HEK293T (cell line): ENCODE measurements around the gene TSPAN10.

ENCODE experiments used
- CTCF ChIA-PET: fragments of 350-600 bp; formaldehyde crosslinking; extraction: SDS; loops from one replicate; lab custom pipeline; 2021; ENCODE audit warnings: antibody characterized with exemption, inconsistent platforms; lab: Yijun Ruan, JAX
- POLR2A ChIA-PET: fragments of 350-600 bp; formaldehyde crosslinking; extraction: SDS; loops from one replicate; lab custom pipeline; 2020; ENCODE audit warnings: antibody characterized with exemption, inconsistent platforms; lab: Yijun Ruan, JAX
- DNase-seq: peaks from one replicate; pipeline ENCODE4 v3.0.0; 2012; ENCODE audit warnings: mixed read lengths; ENCODE audit errors: extremely low spot score
- ARNT ChIP-seq: fragments of 450-650 bp; IDR thresholded peaks from 2 replicates; pipeline ENCODE4 v1.6.1; 2017; ENCODE audit warnings: mild to moderate bottlenecking
- BHLHE40 ChIP-seq: fragments of 450-650 bp; IDR thresholded peaks from 2 replicates; pipeline ENCODE4 v1.6.1; 2016; ENCODE audit warnings: mild to moderate bottlenecking, moderate library complexity, borderline replicate concordance
- CTBP1 ChIP-seq: fragments of 450-650 bp; IDR thresholded peaks from 2 replicates; pipeline ENCODE4 v1.6.1; 2016; ENCODE audit warnings: borderline replicate concordance
- ELF4 ChIP-seq: fragments of 450-650 bp; IDR thresholded peaks from 2 replicates; pipeline ENCODE4 v1.6.1; 2017; ENCODE audit warnings: antibody characterized with exemption
- FOXA1 ChIP-seq: fragments of 450-650 bp; IDR thresholded peaks from 2 replicates; pipeline ENCODE4 v1.6.1; 2016; ENCODE audit warnings: mild to moderate bottlenecking
- FOXK2 ChIP-seq: fragments of 450-650 bp; IDR thresholded peaks from 2 replicates; pipeline ENCODE4 v1.6.1; 2016; ENCODE audit warnings: mild to moderate bottlenecking
- FOXM1 ChIP-seq: fragments of 450-650 bp; IDR thresholded peaks from 2 replicates; pipeline ENCODE4 v1.6.1; 2017; ENCODE audit warnings: mild to moderate bottlenecking, borderline replicate concordance
- HDGF ChIP-seq: fragments of 450-650 bp; IDR thresholded peaks from 2 replicates; pipeline ENCODE4 v1.6.1; 2017; ENCODE audit warnings: antibody characterized with exemption, borderline replicate concordance
- L3MBTL2 ChIP-seq: fragments of 450-650 bp; conservative IDR thresholded peaks from 2 replicates; pipeline ENCODE4 v1.6.1; 2016; ENCODE audit warnings: mild to moderate bottlenecking
- LEF1 ChIP-seq: fragments of 450-650 bp; IDR thresholded peaks from 2 replicates; pipeline ENCODE4 v1.6.1; 2017; ENCODE audit warnings: mild to moderate bottlenecking, borderline replicate concordance
- NFRKB ChIP-seq: fragments of 450-650 bp; IDR thresholded peaks from 2 replicates; pipeline ENCODE4 v1.6.1; 2016; ENCODE audit warnings: mild to moderate bottlenecking, moderate library complexity
- SP1 ChIP-seq: fragments of 450-650 bp; IDR thresholded peaks from 2 replicates; pipeline ENCODE4 v1.6.1; 2017
- SUZ12 ChIP-seq: fragments of 450-650 bp; IDR thresholded peaks from 2 replicates; pipeline ENCODE4 v1.6.1; 2016; ENCODE audit warnings: mild to moderate bottlenecking
- TARDBP ChIP-seq: fragments of 450-650 bp; IDR thresholded peaks from 2 replicates; pipeline ENCODE4 v1.6.1; 2016
- ZNF384 ChIP-seq: fragments of 450-650 bp; IDR thresholded peaks from 2 replicates; pipeline ENCODE4 v1.6.1; 2016
- TF ChIP-seq, protein P1 (sequence below): fragments of 450-650 bp; IDR thresholded peaks from 2 replicates; pipeline ENCODE4 v1.6.1; 2016

TSPAN10 gene

DNA sequence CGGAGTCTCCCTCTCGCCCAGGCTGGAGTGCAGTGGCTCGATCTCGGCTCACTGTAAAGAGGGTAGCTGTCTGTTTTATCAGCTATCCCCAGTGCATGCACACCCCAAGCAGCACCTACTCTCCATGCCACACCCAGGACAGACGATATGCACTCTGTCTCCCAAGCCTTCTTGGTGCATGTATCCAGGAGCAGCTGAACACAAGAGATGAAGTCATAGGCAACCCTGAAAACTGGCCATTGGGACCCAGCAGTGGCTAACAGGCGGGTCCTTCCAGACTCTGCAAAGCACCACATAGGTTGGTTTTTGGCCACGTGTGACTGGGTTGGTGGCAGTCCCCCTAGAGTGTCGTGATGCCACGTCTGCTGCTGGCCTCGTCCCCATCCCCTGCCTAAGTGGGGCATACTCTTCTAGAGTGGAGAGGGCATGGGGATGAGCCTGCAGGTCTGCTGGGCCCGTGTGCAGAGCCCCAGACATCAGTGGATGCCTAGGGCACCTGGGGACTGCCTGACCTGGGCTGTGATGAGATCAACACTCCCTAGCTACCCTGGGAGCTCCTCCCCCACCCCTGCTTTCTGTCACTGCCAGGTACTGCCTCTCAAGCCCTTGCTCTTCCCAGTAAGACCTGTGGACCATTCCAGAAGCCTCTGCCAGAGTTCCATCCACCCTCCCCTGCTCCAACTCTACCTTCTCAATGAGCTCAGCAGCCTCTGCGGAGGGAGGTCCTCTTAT lies 10.0 kb downstream of the TSPAN10 start:
- TF ChIP-seq FOXA1: no peak
- TF ChIP-seq SP1: no peak
- ChIA-PET POLR2A (interaction anchor here (0.7 to 1.5 kb wide), 3 partner anchors 9 to 21 kb away, joined by 3 read pairs; no protein-coding TSS in a partner anchor), CTCF (no interaction called here)
- no peak for DNase-seq

DNA sequence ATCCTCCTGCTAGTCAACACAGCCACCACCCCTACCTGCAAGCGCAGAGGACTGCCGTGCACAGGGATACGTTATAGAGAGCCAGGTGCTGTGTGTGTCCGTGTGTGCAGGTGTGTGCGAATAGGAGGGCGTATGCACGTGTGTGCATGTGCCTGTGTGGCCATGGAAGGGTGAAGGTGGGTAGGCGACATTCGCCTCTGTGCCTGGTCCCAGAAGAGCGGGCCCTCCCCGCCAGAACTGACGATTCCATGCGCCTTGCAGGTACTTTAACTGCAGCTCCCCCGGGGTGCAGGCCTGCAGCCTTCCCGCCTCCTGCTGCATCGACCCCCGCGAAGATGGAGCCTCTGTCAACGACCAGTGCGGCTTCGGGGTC lies 10.6 kb downstream of the TSPAN10 start:
- no peak for DNase-seq
- POLR2A ChIA-PET: interaction anchor here (1.1 to 1.5 kb wide), 2 partner anchors 8 to 20 kb away, joined by 3 read pairs; no protein-coding TSS in a partner anchor
- no peak for TF ChIP-seq FOXK2
- TF ChIP-seq, protein P1, sequence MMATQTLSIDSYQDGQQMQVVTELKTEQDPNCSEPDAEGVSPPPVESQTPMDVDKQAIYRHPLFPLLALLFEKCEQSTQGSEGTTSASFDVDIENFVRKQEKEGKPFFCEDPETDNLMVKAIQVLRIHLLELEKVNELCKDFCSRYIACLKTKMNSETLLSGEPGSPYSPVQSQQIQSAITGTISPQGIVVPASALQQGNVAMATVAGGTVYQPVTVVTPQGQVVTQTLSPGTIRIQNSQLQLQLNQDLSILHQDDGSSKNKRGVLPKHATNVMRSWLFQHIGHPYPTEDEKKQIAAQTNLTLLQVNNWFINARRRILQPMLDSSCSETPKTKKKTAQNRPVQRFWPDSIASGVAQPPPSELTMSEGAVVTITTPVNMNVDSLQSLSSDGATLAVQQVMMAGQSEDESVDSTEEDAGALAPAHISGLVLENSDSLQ: no peak
- CTCF ChIA-PET: no interaction called here

DNA sequence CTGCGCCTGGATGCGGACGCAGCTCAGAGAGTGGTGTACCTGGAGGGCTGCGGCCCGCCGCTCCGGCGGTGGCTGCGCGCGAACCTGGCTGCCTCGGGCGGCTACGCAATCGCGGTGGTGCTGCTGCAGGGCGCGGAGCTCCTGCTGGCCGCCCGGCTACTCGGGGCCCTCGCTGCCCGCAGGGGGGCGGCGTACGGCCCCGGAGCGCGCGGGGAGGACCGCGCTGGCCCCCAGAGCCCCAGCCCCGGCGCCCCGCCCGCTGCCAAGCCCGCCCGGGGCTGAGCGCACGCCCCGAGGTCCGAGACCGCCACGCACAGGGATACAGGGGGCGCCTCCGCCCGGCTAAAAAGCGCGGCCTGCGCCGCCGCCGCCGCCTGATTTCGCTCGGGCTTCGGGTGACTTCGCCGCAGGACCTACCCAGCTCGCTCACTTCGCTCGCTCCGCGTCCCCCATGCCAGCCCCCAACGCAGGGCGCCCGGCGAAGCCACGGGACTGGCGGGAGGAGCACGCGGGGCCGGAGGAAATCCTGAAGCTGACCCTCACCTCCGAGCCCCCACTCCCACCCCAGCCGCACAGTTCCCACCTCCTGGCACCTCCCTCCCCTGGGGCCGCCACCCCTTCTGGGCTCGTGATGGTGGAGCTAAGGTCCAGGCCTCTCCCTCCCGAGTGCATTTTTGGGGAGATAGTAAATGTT lies 11.2 kb downstream of the TSPAN10 start:
- ChIA-PET POLR2A (interaction anchor here (1.1 to 1.5 kb wide), 3 partner anchors 7 to 20 kb away, joined by 3 read pairs; no protein-coding TSS in a partner anchor), CTCF (no interaction called here)
- no peak for DNase-seq
- TF ChIP-seq, protein P1: no peak
- TF ChIP-seq FOXK2 (no peak), ELF4 (no peak), ARNT (no peak), SUZ12 (no peak), NFRKB (no peak), BHLHE40 (no peak), LEF1 (no peak), ZNF384 (no peak)

DNA sequence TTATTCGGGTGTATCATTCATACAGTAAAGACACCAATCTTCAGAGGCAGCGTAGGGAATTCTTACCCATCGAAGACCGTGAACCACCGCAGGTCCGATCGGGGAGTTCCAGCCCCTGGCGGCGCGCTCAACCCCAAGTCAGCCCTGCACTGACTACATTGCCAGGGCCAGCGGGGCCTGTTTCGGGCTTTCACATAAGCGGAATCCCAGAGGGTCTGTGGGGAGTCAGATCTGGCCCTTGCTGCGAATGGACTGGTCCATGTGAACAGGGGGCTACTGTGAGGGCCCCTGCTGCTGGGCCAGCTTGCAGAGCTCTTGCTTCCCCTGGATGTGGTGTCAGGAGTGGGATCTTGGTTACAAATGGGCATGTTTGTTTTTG lies 11.7 kb downstream of the TSPAN10 start:
- DNase-seq: no peak
- POLR2A ChIA-PET: interaction anchor here (1.1 kb wide), 1 partner anchor 19 kb away, joined by 3 read pairs; no protein-coding TSS in a partner anchor
- TF ChIP-seq ARNT (no peak), FOXM1 (no peak), NFRKB (no peak), ELF4 (no peak), CTBP1 (no peak), TARDBP (no peak), BHLHE40 (no peak)
- TF ChIP-seq, protein P1: no peak
- CTCF ChIA-PET: no interaction called here

DNA sequence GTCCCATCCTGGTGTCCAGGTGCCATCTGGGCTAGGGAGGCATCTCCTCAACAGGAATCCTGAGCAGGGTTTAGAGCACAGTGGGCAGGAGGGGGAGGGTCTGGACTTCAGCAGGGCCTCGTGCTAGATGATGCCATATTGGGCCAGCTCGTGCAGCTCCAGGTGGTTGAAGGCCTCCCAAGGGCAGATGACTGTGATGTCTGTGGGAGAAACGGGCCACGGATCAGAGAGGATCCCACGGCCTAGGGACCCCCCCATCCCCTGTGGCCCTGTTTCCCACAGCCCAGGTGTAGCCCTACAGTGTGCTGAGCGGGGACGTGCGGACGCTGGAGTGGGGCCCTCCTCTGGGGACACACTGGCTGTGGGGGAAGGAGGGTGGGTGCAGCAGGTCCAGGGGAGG lies 14.0 kb downstream of the TSPAN10 start:
- ChIA-PET CTCF (interaction anchor here (0.6 to 1.1 kb wide), 2 partner anchors 50 to 553 kb away, joined by 3 to 4 read pairs; no protein-coding TSS in a partner anchor), POLR2A (interaction anchor here (1.3 kb wide), 1 partner anchor 52 kb away, joined by 5 read pairs; the partner anchor contains the start of gene MRPL12)
- no peak for DNase-seq
- no peak for TF ChIP-seq NFRKB
- no peak for TF ChIP-seq FOXA1
- TF ChIP-seq L3MBTL2: no peak
- no peak for TF ChIP-seq ARNT
- no peak for TF ChIP-seq BHLHE40
- no peak for TF ChIP-seq HDGF
- TF ChIP-seq TARDBP: no peak
- TF ChIP-seq SP1: no peak
- TF ChIP-seq ZNF384: no peak
- no peak for TF ChIP-seq ELF4
- no peak for TF ChIP-seq CTBP1
- no peak for TF ChIP-seq FOXK2
- TF ChIP-seq SUZ12: no peak
- no peak for TF ChIP-seq LEF1
- no peak for TF ChIP-seq FOXM1
- TF ChIP-seq, protein P1: no peak

DNA sequence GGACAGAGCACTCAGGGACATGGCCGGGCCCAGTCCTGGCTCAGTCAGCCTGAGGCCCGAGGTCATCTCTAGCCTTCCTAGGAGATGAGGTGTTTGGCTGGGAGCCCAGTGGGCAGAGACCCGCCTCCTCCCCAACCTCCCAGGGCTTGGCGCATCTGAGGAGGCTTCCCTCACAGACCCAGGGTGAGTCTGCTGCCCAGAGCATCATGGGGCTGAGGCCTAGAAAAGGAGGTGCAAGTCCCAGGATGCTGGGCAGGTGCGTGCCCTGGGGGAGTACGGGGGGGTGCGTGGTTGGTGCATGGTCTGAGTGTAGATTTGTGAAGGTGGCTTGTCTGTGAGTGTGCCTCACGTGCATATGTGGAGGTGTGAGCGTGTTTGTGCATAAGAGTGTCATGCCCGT lies 14.7 kb downstream of the TSPAN10 start:
- DNase-seq: no peak
- ChIA-PET POLR2A (no interaction called here), CTCF (no interaction called here)
- TF ChIP-seq L3MBTL2 (no peak), TARDBP (no peak), SP1 (no peak), CTBP1 (no peak), ZNF384 (no peak)
